Effector CD4-positive, alpha-beta T cell (primary cell): ENCODE measurements around the gene ARHGAP32.

Experiments
- DNase-seq: peaks from one replicate; pipeline ENCODE4 v3.0.0-alpha.2; 2020
- total RNA-seq: gene quantifications from one replicate; lab custom pipeline; 2026; lab: John Stamatoyannopoulos, UW

The ARHGAP32 gene
- total RNA-seq, result 11.4 reads per million, percentile 34 among the genes with 10 or more reads in this experiment

DNA sequence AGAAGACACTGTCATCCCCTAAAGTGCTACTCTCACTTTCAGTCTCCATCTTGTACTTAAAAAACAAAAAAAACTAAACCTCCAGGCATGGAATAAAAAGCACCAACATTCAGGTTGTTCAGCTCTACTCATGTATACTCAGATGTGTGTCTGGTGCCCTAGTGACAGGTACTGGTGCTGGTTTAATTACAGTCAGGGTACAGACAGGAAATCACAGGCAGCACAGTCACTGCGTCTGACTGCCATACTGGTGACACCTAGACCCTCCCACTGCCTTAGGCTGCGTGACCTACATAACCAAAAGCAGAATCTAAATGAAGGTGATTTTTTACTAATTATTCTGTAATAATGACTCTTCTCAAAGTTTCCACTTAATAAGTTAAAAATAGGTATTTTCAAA, at the start of gene ARHGAP32:
Gene ARHGAP32, minus strand, starts transcription at position 176 of the 400 bp plus-strand sequence. Its CDS starts 127 bp downstream, at position 49.
- DNase-seq, result no peak

DNA sequence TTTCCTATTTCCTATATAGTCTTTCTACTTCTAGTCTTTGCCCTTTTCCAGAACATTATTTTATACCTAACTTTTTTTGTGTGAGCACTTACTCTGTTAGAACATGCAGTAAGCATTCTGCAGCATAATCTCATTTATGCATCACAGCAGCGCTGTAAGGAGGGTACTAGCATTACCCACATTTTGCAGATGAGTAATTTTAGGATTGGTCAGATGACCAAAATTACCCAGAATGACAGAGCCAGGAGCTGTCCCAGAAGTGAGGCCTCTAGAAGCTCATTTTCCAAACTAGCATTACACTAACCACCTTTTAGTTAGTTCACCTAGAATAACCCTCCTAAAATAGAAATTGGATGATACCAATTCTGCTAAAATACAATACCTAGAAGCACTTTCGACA, 47.1 kb upstream of the ARHGAP32 start:
- no peak for DNase-seq

DNA sequence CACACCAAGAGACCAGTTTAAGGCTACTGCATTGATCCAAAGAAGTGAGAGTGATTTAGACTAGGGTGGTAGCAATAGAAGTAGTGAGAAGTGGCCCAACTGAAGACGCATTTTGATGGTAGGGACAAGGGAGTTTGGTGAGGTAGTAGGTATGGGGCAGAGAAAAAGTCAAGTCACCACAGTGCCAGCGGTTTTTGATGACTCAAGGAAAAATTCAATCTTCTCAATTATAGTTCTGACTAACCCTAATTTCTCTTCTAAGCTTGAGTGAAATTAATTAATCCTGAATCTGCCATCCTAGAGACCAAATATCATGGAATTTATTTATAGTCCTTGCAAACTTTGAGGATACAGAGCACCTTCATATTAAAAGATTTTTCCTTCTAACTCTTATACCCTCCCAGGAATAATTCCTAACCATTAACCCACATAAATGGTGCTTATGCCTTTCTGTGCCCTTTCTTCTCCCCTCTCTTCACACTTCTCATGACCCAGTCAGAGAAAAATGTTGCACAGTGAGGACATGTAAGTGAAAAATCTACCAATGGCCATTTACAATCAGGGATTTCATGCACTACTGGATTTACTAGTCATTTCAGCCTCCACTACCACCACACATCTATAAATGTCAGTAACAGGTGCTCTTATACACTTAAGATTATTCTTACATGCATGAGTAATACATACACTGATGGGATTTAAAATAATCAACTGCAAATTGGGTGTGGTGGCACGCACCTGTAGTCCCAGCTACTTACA, 45.9 kb upstream of the ARHGAP32 start:
- no peak for DNase-seq

DNA sequence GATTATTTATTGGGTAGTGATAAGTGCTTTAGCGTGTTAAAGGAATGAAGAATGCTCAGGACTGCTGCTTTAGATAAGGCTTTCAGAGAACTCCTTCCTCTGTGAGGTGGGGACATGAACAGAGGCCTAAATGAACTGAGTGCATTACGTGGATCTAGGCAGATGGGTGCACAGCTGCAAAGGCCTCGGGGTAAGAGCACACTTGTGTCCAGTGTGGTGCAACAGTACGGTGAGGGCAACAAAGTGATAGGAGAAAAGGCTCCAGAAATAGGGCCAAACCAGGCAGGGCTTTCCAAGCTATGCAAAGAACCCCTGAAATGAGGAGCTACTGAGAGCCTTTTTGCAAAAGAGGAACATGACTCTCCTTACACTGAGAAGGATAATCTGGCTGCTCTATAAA, 45.3 kb upstream of the ARHGAP32 start:
- DNase-seq, result no peak

DNA sequence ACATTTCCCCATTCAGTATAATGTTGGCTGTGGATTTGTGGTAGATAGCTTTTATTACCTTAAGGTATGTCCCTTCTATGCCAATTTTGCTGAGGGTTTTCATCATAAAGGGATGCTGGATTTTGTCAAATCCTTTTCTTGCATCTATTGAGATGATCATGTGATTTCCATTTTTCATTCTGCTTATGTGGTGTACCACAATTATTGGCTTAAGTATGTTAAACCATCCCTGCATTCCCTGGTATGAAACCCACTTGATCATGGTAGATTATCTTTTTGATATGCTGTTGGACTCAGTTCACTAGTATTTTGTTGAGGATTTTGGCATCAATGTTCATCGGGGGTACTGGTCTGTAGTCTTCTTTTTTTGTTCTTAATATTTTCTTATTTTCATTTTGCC, 44.7 kb upstream of the ARHGAP32 start:
- DNase-seq, result no peak

DNA sequence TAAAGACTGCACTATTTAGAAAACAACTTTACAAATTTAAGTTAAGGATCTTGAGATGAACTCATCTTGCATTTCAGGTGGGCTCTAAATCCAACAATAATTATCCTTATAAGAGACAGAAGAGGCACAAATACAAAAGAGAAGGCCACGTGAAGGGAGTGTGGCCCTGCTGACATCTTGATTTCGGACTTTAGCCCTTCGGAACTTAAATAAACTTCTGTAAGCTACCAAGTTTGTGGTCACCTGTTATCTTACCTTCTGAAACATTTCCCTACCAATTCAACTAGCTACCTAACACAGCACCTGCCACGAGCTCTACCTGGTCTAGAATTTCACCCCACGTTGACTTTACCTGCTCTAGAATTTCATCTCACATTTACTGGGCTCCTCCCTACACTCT, 42.9 kb upstream of the ARHGAP32 start:
- no peak for DNase-seq

DNA sequence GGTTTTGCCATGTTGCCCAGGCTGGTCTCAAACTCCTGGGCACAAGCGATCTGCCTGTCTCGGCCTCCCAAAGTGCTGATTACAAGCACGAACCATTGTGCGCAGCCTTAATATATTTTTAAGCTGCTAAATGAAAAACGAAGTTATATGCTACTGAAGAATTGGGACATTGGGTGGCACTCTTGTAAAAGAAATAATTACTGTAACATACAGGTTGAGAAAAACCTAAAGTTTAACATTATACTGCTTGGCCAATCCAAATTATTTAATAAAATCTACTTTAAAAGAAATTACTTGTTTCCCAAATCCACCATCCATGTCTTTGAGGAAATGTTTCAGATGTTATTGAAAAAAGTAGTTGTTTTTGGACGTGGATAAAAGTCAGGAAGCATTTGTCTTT, 37.9 kb upstream of the ARHGAP32 start:
- DNase-seq, result no peak

DNA sequence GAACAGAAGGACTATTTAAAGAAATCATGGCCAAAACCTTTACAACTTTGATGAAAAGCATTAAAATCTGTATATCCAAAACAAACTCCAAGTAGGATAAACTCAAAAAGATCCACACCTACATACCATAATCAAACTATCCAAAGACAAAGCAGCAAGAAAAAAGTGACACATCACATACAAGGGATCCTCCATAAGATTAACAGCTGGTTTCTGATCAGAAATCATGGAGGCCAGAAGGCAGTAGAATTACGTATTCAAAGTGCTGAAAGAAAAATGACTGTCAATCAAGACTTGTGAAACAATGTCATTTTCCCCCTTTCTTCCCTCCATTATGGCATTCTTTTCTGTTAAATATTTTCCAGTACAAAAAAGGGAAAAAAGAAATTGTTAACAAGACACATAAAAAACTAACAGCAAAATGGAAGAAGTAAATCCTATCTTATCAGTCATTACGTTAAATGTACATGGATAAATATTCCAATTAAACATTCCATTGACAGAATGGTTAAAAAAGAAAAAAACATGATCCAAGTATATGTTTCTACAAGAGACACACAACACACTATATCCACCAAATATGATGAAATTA, 34.2 kb upstream of the ARHGAP32 start:
- no peak for DNase-seq

DNA sequence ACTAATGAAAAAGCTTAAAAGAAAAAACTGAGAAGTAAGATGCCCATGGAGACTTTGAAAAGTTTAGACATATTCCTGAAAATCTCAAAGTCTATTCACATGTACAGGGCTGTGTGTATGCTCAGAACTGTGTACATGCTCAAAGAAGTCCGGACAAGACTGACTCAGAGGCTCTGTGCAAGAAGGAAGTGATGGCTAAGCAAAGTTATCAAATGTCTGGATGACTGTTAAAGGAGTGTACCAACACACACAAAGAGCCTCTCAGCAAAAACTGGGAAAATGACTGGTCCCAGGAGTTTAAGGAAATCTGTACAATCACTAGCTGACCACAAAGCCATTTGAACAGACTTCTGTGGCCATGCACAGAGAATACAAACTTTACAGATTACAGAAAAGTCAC, 33.1 kb upstream of the ARHGAP32 start:
- no peak for DNase-seq

DNA sequence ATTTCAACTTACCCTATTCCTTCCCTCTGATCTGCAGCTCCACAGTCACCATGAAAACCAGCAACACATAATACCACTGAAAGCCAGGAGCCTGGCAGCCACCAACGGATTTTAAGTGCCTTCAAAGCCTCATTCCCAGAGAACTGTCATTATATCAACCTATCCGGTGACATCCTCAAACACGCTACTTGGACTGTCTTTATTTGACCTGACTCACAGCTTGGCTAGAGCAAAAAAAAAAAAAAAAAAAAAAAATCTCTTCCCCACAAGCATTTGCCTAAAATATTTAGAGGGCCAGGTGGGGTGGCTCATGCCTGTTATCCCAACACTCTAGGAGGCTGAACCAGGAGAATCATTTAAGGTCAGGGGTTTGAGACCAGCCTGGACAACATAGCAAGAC, 32.4 kb upstream of the ARHGAP32 start:
- DNase-seq, result no peak

DNA sequence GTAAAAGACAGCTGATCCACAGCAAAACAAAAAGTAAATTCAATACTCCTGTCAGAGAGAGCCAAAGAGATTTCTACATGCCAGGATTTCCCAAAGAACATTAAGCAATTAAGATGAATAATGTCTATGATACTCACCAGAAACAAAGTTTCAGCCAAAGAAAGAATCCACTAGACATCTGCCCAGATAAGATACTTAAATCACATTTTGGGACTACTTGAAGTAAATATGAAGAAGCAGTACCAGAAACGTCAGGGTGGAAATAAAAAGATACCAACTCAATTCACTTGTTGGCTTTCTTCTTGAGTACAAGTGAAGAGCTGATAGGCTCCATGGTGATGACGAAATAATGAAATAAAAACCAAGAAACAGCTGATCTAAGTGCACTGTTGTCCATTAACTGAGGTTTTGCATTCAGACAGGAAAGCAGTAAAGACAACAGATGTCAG, 31.6 kb upstream of the ARHGAP32 start:
- DNase-seq, result no peak

DNA sequence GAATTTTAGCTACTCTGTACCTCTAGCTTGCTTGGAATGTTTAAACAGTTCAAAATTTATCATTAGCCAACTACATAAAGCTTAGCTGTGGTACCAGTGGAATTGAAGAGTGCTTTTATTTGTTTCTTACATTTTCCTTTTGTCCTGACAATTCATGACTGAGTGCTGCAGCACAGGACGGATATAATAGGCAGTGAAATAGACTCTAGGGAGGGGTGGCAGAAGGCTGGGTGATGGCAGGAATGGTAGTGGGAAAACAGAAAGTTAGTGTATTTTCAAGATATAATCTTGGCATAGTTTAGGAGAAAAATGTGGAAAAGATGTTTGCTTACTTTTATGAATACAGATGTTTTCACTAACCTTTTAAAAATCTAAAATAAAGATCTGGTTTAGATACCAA, 31.1 kb upstream of the ARHGAP32 start:
- no peak for DNase-seq

DNA sequence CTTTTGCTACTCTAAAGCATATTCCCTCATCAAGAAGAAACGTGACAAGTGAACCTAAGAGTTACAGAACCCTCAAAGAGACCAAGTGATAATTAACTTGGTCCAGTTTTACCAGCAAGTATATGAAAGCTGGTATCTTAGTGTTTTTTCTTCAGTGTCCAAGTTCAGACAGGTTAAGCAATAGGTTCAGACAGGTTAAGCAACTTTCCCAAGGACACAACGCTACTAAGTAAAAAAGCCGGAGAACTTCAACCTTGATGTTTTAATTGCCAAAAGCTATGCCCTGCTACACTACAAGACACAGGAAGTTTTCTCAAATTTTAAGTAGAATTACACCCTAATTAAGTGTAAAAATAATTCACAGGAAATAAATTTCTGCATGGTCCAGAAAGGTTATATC, 30.0 kb upstream of the ARHGAP32 start:
- no peak for DNase-seq

DNA sequence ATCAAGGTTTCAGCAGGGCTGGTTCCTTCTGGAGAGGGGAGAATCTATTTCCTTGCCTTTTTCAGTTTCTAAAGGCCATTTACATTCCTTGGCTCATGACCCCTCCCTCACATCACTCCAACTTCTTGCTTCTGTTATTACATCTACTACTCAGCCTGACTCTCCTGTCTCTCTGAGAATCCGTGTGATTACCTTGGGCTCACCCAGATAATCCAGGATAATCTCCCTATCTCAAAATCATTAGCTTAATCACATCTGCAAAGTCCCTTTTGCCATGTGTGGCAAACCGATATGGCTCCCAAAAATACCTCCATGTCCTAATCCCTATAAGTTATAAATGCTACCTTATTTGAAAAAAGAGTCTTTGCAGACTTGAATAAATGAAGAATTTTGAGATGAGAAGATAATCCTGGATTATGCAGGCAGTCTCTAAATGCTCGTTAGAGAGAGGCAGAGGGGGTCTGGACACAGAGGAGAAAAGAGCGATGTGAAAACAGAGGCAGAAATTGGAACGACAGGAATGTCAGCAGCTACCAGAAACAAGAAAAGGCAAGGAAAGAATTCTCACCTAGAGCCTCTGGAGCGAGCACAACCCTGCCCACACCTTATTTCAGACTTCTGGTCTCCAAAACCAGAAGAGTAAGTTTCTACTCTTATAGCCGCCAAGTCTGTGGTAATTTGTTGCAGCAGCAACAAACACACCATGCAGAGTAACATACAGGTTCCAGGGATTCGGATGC, 23.6 kb upstream of the ARHGAP32 start:
- no peak for DNase-seq

DNA sequence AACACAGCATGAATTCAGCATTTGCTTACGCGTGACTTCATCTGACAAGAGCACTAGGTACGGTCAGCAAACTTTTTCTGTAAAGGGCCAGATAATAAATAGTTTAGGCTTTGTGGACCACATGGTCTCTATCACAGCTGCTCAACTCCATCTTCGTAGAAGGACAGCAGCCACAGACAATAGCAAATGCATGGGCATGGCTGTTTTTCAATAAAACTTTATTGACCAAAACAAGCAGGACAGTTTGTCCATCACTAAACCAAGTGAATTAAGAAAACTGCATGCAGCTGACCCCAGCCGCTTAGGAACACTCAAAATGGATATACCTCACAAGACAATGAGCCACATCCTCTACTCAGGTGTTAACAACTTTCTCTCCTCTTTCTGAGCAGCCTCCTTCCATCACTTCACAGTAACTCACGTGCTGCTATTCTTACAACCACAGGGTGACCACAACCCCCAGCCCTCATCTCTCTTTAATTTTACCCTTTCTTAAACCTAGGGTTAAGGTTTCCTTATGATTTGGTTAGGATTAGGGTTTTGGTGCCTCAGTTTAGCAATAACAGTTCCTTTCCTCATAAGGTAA, 22.7 kb upstream of the ARHGAP32 start:
- DNase-seq, result no peak

DNA sequence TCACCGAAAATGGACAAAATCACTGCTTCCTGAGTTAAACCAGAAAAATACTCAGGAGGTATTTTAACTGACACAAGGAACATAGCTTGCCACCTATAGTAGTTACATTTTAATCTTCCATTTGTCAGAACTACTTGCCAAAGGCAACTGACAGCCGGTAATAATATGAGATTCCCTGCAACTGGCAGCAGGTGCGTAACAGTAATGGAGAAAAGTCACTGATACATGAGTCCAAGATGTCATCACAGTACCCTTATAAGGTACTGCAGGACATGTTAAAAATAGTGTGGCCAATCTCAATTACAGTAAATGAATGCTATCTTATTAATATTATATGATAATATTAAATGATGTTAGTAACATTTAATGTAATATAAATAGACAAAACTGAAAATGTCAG, 21.1 kb upstream of the ARHGAP32 start:
- no peak for DNase-seq

DNA sequence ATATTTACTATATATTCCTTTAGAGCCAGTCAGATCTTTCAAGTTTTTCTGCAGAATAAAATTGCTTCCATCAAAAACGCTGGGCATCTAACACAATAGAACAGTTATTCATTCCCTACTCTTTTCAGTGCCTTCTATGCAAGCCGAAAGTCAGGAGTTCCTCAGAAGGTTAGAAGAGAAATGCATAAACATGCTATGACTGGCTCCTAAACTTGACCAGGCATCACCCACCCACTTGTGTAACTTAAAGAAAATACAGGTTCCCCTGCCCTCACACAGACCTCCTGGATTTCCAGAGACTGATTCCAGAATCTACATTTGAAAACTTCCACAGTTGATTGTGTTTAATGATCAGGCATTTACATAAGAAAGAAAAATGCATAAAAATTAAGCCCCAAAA, 19.3 kb upstream of the ARHGAP32 start:
- no peak for DNase-seq

DNA sequence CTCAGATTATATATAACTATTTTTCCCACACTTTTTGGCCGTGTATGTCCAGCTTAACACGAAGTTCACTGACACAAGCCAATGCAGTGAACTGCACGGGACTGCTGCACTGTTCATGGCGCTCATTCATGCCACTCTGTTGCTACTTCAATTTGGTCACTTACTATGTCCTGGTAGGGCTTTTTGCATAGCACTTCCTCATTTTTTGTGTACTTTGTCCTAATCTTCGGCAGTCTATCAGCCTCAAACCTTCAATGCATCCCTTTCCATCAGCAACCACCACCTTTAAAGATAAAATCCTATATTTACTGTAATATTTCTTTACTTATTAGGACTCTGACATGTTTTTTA, 18.7 kb upstream of the ARHGAP32 start:
- DNase-seq, result no peak

DNA sequence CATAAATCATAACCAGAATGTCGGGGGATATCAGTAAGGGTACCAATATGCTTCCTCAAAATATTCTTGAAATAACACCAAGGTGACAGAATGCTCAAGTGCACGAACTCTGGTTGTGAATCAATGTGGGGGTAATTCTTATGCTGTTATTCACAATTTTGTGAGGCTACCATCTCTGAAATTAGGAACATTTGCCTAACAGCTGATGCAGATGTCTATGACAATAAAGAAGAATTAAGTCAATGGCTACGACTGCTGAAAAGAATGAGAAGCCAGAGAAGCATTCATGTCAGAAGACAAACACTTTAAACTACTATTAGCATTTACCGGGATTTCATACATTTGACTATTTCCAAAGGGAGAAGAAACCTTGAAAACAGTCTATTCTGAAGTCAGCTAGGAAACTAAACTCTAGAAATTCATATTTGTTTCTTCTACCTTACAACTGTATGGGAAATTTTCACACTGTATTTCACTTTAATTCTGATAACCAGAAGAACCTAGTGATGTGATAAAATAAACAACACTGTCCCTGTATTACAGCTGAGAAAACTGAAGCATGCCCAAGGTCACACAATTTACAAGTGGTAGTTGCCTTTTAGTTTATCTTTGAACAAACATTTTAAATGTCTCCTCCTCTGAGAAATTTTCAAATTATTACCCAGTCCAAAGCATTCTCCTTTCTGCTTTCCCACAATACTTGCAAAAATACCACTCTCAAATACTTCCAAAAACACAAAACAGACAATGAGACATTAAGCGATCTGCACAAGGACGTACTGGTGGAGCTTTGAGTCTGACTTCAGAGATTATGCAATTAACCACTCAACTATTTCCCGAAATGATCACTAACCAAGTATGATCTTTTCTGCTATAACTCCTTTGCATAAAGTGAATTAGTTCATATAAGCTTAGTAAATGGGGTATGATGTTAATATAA, 18.0 kb upstream of the ARHGAP32 start:
- DNase-seq, result no peak

DNA sequence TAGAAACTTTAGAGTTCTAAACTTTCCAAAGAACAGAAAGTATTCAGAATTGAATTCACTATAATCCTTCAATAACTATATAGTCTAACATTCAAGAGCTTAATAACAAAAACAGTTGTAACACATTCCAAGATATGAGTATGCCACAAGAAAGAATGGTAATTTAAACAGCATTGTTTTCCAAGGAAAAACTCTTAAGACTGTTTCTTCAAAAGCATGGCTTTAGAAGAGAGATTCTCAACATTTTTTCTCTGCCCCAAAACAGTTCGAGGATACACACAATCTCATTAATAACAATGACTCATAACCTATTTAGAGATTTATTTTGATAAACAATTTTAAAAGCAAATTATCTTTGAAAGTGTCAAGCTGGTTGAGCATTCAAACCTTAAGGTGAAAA, 16.7 kb upstream of the ARHGAP32 start:
- DNase-seq, result no peak

DNA sequence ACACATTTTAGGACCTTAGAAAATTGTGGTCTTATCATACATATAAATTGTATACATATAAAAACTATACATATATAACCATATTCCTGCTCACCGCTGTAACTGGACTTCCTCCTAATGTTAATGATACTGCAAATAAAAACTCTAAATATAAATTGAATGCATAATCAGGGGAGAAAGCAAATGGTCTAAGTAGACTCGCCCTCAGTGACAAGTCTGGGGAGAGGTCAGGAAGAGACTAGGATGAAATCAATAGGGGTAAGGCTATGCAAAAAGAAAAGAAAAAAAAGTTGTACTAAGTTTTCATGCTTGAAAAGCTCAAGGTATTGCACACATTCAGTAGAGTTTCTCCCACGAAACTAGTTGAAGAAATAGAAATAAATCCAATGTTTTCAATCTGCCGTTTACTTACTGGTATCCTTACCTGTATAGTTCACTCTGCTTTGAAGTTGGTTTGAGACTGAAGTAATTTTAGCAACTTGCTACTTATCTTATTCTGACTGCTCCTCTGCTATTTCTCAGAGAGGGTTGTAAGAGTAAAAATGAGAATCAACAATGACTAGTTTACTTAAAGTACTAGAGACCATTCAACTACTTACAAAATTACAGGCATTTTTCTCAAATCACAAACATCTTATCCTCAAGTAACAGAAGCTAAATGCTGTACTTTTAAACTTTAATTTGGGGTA, 12.2 kb upstream of the ARHGAP32 start:
- no peak for DNase-seq

DNA sequence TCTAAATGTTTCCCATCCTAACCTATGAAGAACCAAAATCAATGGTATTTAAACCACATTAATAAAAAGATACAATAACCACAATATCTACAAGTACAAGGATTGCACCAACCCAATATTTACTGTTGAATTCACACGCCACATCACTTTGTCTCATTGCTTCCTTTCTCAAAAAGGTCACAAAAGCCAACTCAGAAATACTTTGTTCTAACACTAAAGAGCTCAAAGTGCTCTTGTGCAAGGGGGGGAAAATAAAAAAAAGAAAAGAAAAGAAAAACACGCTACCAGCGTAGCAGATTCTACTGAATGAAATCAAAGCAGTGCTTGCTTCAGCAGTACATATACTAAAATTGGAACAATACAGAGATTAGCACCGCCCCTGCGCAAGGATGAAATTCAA, 10.5 kb upstream of the ARHGAP32 start:
- DNase-seq, result no peak
